Measurements from ENCODE around the gene TIMP4.

The TIMP4 gene

DNA sequence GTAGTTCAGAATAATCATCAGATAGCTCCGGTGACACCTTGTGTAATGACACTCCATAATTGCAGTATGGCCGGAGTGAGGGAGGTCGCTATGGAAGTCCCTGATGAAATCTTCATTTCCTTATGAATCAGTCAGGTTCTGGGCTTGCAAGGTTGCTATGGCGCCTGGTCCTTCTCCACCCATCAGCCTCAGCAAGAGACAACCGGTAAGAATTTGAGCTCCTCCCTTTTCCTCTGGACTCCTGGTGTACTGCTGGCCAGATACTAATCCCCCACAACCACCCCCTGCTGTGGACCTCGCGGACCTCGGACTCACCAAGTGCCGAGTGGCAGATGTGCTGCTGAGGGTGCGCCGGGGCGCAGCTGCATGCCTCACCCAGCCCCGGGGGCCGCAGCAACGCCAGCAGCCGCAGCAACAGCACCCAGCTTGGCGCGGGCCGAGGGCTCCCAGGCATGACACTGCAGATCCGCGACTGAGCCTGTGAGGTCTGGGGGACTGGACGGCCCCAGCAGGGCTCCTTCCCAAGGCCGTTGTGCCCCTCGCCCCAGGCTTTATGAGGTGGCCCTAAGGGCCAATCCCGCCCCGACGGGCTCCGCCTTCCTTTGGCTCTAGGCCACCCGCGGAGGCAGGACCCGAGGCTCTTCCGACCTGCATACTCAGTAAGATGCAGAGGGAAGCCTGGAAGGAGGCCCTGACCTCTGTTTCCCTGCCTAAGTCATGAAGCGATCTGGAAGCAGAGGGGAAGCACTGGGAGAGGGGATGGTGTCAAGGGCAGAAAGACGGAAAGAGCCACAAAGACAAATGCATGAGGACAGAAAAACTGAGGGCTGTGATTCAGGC is at the start of gene TIMP4:
TSS of gene TIMP4 (minus strand) at position 526 of the 840 bp plus-strand sequence. CDS start at position 454, 72 bp downstream.
- DNase-seq (ENCODE audit: low read depth in 2 of 3, low spot score in 2 of 3): no peak

DNA sequence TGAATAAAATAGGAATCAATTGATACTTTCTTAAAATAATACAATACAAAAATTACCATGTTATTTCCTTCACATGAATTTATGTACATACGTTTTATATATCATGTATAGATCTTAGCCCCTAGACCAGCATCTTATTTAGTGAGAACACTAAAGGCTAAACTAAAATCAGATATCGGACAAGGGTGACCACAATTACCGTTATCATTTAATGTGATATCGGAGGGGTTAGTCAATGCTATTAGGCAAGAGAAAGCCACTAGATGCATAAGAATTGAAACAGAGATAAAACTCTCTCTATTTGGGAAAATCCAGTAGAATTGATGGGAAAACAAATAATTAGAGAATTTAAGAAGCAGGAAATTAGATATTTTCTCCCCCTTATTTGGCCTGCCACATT is 46.5 kb upstream of the TIMP4 start:
- no peak for DNase-seq (ENCODE audit: low read depth in 2 of 3, low spot score in 2 of 3)

DNA sequence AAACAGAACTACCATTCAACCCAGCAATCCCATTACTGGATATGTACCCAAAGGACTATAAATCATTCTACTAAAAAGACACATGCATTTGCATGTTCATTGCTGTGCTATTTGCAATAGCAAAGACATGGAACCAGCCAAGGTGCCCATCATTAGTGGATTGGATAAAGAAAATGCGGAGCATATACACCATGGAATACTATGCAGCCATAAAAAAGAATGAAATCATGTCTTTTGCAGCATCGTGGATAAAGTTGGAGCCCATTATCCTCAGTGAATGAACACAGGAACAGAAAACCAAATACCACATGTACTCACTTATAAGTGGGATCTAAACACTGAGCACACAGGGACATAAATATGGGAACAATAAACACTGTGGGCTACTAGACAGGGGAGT is 43.1 kb upstream of the TIMP4 start:
- DNase-seq (ENCODE audit: low read depth in 2 of 3, low spot score in 2 of 3): no peak

DNA sequence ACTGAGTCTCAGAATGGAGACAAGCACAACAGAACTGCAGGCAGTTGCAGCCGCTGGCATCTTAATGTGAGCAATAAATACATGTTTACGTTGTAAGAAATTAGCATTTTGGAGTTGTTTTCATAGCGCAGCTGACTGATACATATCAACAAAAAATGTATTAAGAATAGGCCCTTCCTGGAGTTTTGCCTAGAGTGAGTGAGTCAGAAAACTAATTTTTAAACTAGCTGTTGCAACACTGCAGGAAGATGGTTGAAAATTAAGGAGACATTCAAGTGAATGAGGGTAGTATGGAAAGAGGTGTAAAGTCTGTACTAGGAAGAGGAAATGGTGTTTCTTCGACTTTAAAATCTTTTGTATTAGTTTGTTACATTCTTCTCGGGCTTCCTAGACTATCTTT is 39.6 kb upstream of the TIMP4 start:
- no peak for DNase-seq (ENCODE audit: low read depth in 2 of 3, low spot score in 2 of 3)

DNA sequence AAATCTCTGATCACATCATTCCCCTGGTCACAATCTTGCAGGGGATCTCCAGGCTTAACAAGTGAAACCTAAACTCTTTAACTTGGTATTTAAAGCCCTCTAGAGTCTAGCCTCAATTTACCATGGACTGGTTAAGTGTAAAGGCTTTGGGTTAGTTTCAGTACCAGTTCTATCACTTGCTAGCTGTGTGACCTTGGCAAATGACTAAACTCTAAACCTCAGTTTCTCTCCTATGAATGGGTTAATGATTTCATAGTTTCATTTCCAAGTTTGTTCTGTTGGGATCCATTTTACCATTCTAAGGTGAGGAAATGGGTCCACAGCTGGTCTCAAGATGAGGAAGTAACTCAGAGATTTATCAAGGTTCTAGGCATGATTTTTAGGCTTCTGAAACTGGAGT is 38.8 kb upstream of the TIMP4 start:
- DNase-seq (ENCODE audit: low read depth in 2 of 3, low spot score in 2 of 3): no peak

DNA sequence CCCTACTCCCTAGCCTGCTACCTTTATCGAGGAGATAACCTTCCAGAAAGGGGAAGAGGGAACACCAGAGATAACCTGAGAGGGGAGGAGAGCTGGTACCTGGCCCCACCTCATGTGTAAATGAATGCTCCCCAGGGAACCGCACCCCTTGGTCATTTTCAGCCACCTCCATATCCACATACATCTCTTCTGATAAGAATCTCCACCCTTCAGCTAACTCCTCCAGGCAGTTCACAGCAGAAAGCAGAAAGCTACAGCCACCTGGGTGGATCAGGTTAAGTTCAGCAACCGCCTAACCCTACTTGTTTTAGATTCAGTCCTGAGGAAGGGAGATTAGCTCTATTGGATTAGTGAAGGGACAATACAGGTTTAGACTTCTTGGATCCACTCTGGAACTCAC is 38.0 kb upstream of the TIMP4 start:
- DNase-seq (ENCODE audit: low read depth in 2 of 3, low spot score in 2 of 3): no peak

DNA sequence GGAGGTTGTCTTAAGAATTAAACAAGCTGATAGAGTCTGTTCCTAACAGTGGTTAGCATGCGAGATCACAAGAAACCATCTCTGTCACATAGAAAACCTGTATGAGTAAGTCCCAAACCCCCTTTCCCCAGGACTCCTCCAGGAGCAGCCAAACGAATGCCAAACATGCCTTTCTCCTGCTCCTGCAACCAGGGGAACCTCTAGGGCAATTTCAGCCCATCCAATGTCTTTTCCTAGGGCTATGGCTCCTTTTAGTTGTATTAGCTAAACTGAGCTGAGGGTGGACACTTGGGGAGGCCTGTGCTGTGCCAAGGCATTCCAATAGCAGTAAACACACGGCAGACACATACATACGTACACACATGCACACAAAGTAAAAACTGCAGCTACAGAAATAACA is 36.5 kb upstream of the TIMP4 start:
- no peak for DNase-seq (ENCODE audit: low read depth in 2 of 3, low spot score in 2 of 3)

DNA sequence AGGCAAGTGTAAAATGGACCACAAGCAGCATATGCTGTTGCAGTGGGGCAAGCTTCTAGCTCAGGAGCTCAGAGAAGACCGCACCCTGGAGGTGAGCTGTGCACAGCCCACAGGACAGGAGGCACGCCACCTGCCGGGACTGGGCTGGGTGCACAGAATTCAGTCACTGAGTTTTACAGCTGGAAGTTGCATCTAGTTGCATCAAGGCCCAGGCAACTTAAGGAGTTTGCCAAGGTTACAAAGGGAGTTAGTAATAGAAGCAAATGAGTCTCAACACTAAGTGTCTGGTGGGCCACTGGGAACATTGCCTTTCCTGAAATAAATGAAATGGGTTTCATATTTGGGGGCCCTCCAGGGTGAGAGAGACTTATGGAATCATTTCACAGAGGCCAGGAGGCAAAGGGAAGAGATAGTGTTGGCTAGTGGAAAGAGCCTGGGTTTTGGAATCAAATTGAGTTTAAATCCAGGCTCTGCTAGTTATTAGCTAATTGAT is 36.0 kb upstream of the TIMP4 start:
- no peak for DNase-seq (ENCODE audit: low read depth in 2 of 3, low spot score in 2 of 3)

DNA sequence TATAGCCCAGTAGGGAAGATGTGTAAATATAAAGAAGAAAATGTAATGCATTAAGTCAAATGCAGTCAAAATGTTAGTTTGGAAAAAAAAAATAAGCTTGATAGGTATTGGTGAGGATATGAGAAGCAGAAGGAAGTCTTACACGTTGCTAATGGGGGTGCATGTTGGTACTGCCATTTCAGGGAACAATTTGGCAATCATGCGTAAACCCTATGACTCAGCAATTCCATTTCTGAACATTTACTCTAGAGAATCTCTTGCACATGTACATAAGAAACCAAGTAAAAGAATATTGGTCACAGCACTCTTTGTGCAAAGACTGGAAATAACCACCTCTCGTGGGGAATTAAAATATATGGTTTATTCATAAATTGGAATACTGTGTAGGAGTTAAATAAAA is 35.5 kb upstream of the TIMP4 start:
- no peak for DNase-seq (ENCODE audit: low read depth in 2 of 3, low spot score in 2 of 3)

DNA sequence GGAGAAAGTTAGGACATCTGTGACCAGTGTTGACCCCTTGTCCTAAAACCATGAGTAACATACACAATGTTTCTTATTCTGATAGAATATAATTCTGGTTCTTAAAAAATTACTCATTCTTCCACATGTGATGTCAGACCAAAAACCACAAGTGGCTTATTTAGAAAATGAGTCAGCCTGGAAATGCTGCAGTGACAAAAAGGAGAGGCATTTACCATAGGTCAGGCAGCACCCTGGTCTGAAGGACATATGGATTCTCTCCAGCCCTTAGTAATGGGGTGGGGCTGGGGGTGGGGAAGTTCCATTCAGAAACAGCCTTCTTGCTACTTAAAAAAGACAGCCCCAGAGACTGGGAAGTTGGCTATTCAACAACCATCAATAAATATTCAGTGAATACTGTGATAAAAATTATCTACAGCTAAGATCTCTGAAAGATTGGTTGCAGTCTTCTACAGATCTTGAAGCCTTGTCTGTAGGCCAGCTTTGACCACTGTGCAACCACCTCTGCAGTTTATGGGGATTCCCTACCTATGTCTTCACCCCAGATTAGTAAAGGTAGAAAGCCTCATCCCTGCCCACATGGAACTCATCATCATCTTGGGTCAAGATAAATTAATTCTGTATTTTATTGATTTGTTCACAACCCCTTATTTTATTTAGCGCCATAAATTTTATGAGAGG is 34.9 kb upstream of the TIMP4 start:
- DNase-seq (ENCODE audit: low read depth in 2 of 3, low spot score in 2 of 3): peak in 1 of 3 experiments; percentile 38

DNA sequence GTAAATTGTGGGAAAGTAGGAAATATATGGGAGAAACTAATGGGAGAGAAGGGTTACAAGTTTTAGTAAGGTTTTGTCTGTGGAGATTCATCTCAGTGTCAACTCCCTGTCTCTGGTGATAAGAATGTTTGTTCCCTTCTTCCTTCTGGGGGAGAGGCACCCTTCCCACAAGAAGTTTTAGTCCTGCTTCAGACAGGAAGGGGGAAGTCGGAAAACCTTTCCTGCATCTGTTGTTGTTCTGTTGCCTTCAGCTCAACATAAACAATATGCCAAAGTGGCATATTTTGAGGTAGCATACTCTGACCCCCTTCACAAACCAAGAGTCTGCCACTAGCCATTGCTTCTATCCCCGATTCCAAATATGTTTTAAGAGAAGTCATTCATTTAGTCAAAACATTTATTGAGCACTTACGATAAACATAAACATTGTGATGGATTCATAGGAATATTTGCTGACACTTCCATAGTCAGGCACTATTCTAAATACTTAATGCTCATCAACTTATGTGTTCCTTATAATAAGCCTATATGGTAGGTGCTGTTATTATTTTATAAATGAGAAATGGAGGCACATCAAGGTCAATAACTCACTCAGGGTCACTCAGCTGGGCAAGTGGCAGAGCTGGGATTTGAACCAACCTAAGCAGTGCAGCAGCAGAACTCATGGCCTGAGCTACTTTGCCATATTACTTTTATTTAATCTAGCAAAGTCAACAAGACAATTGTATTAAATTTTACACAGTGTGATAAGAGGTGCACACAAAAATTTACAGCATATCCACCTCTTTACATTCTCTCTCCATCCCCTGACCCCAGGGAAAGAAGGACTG is 34.2 kb upstream of the TIMP4 start:
- no peak for DNase-seq (ENCODE audit: low read depth in 2 of 3, low spot score in 2 of 3)

DNA sequence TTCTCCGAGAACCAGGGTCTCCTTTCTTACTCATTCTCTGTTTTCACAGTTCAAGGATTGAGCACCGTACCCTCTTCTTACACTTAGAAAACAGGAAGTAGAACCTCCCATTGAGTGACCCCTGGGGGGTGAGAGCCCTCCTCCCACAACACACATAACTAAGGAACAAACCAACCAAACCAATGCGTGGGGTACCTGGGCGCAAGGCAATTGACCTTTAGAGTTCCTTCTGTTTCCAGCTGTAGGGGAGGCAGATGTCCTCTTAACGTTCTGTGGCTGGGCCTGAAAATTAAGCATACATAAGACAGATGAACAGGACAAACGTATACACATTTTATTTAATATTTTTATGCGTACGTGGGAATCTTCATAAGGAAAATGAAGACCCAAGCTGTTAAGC is 33.5 kb upstream of the TIMP4 start:
- DNase-seq (ENCODE audit: low read depth in 2 of 3, low spot score in 2 of 3): no peak

DNA sequence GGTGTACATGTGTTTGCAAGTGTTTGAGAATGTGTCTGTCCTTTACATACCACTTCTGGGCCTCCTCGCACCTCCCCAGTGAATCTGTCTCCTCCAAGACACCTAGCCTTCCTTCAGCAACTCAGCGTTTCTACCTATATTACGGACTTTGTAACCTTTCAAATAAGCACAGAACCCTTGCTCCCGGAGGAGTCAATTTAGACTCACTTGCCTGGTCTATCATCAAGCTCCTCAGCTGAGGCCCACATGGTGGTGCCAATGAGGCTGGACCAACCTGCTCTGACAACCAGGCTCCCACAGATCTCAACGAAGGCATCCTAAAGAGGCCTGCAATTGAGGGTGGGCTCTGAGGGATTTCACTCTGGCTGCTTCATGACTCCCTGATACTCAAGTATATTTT is 32.8 kb upstream of the TIMP4 start:
- no peak for DNase-seq (ENCODE audit: low read depth in 2 of 3, low spot score in 2 of 3)

DNA sequence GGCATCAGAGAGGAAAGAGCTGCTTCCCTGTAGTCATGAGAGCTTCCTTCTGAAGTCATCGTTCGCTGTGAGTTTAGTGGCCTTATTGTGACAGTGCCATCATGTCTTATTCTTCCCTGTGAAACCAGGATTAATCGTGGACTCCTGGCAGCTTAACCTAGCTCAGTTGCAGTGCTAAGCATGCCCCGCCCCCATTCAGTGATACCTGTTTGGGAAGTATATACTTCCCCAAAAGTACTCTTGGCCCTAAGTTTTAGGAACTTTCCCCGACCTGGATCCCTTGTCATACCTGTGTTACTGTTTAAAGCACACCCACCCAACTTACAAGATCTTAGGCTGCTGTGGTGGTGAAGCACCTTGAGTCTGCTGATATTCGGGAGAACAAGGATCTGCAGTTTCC is 32.1 kb upstream of the TIMP4 start:
- no peak for DNase-seq (ENCODE audit: low read depth in 2 of 3, low spot score in 2 of 3)

DNA sequence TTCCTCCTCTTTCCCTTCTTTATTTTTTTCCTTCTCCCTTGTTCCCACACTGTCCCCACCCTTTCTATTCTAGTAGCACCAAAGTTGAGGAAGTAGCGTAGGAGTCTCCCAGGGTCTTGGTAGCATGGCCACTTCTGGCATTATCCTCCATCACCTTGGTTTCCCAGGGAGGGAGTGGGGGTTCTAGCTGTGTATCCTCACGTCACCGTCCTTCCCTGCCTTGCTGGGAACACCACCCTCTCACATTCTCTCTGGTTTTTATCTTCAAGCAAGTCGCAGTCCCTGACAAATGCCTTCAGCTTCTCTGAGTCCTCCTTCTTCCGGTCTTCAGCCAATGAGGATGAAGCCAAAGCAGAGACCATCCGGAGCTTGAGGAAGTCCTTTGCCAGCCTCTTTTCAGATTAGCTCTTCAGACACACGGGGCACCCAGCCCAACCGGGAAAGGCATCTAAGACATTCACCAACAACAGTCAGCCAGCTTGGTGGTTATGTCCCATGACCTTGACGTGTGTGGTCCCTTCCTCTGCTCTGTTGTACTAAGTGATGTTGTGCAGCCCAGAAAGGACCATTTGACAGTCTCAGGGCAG is 31.6 kb upstream of the TIMP4 start:
- DNase-seq (ENCODE audit: low read depth in 2 of 3, low spot score in 2 of 3): no peak

DNA sequence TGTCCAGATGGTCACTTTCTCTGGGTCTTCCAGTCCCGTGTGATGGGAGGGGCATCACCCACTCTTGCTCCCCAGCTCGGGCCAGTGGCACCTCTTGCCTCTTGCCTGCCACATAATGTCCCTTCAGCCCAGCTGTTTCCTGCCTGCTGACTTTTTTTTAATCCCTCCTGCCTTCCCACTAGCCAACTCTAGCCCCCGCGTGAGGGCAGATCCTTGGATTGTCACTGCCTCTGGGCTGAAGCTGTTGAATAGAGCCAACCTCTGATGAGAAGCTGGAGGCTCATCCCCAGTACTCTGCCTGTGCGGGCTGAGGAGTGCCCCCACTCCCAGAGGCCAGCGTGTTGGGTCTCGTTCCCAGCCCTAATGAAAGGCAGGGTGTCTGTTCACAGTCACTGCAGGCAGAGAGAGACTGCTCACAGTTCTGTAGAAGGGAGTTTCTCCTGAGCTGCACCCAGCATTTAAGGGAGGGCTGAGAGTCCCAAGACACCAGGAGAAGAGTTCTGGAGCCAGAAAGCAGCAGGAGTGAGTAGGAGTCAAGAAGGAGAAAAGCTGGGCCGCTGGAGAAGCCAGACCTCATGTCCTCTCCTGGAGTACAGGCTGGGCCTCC is 30.1 kb upstream of the TIMP4 start:
- DNase-seq (ENCODE audit: low read depth in 2 of 3, low spot score in 2 of 3): no peak

DNA sequence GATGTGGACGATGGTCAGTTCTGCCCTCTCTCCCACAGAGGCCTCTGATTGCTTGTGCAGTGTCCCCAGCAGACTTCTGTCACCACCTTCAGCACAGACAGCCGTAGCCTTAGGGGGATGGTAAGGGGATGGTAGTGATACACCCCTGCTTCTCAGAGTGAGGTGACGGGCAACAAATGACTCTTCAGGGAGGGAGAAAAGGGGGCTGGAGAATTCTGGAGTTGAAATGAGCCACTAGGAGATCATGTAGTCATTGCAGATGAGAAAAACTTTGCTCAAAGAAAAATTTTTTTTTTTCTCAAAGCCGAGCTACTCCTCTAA is 29.6 kb upstream of the TIMP4 start:
- no peak for DNase-seq (ENCODE audit: low read depth in 2 of 3, low spot score in 2 of 3)

DNA sequence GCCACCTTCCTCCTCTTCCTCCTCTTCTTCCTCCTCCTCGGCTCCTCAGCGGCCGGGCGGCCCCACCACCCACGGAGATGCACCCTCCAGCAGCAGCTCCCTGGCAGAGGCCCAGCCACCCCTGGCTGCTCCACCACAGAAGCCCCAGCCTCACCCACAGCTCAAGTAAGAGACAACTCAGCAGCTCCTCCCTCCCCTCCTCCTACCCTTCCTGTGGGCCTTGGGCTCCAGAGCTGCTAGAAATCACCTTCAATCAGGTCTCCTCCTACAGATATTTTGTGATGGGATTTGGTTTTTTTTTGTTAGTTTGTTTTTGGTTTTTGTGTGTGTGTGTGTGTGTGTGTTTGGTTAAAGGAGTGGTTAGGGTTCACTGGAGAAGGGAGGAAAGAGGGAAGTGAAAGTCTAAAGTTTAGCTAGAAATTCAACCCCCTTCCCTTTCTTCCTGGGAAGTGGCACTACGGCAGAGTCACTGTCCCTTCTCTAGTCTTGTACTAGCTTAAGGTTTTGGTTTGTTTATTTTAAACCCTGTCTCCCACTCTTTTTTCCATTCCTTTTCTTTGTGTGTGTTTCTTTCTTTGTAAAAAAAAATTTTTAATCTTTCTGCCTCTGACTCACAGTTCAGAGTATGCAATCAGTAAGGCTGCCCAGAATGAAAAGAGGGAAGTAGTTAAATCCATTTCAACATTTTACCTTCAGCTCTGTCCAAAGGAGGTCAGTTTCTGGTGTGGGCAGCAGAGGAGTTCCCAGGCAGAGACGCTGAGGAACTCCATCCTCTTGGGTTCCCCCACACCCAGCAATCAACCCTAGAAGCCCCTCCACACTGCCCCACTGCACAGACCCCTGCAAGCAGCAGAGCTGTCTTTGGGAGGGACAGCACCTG is 29.0 kb upstream of the TIMP4 start:
- DNase-seq (ENCODE audit: low read depth in 2 of 3, low spot score in 2 of 3): peak; percentile 51 to 59 (median 56)

DNA sequence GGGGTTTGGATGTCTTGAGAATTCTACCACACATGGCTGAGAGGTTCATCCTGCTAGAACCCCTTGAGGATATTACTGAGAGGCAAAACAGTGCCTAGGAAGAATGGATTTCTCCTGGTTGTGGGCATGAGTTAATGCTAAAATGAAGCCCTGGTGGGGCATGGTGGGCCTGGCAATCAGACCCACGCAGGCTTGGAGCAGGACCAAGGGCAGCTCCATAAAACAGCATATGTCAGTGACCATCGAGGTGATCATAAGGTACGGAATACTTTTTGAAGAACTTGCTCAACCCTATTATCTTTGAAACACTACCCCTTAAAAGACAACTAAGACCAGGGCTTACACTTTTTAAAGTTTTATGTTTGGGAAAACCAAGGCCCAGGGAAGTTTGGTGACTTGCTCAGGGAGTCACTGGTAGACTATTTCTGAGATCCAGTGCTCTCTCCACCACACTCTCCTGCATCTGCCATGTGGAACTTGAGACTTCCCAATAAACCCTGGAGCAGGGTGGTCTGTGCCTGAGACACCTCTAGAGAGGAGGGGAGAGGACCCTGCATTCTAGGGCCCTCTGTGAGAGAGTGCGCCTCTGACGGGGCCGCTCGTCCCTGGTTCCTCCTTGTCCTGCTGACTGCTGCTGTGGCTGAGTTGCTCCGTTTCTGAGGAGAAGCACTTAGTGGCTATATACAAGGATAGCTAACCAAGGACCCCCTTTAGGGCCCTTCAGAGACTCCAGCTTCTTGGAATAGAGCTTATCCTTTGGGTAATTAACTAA is 28.0 kb upstream of the TIMP4 start:
- no peak for DNase-seq (ENCODE audit: low read depth in 2 of 3, low spot score in 2 of 3)
